ENCODE results near the gene PRKG1. TPM values are rescaled to one million over a fixed set of nuclear protein-coding genes. Genes with fewer than 3 reads are reported as not detected.

PRKG1 gene
- total RNA-seq, 1 donor from 2014 or later: 50.2 TPM

- Histone ChIP-seq H3K4me1 (peaks cover 0 to 9% of the 10 kb centered on the region in 2 donors), H3K4me3 (no peak overlapping the region), H3K27ac (no peak overlapping the region), H3K9me3 (no peaks in the 10 kb centered on the region), H3K36me3 (no peaks in the 10 kb centered on the region), H3K27me3 (no peaks in the 10 kb centered on the region)
- TF ChIP-seq CTCF (IDR thresholded peaks at IDR 0.05): no peak
- intact Hi-C loops (cut with DNase I): no loop called here
- no peak for DNase-seq (ENCODE audit: low spot score in 2 of 2)
These were observed 435.9 kb downstream of the PRKG1 start for GRCh38 chr10:51510231-51510630.

- no peaks in the 10 kb centered on the region for H3K36me3 ChIP-seq
- no peaks in the 10 kb centered on the region for H3K27me3 ChIP-seq
- TF ChIP-seq CTCF (IDR thresholded peaks at IDR 0.05): no peak
- H3K9me3 ChIP-seq: no peaks in the 10 kb centered on the region
- no peak for DNase-seq (ENCODE audit: low spot score in 2 of 2)
- no peak overlapping the region for H3K4me3 ChIP-seq
- H3K4me1 ChIP-seq: peaks cover 0 to 27% of the 10 kb centered on the region in 2 donors
- intact Hi-C loops (cut with DNase I): no loop called here
- H3K27ac ChIP-seq: no peak overlapping the region
These were observed 447.3 kb downstream of the PRKG1 start for GRCh38 chr10:51521605-51522004.

- intact Hi-C loops (cut with DNase I): no loop called here
- Histone ChIP-seq H3K27ac (no peak overlapping the region), H3K36me3 (no peaks in the 10 kb centered on the region), H3K4me1 (peaks cover 0 to 34% of the 10 kb centered on the region in 2 donors), H3K27me3 (no peaks in the 10 kb centered on the region), H3K9me3 (no peaks in the 10 kb centered on the region), H3K4me3 (no peak overlapping the region)
- no peak for TF ChIP-seq CTCF (IDR thresholded peaks at IDR 0.05)
- DNase-seq (ENCODE audit: low spot score in 2 of 2): no peak
These were observed 448.6 kb downstream of the PRKG1 start for GRCh38 chr10:51522858-51523257.

DNA sequence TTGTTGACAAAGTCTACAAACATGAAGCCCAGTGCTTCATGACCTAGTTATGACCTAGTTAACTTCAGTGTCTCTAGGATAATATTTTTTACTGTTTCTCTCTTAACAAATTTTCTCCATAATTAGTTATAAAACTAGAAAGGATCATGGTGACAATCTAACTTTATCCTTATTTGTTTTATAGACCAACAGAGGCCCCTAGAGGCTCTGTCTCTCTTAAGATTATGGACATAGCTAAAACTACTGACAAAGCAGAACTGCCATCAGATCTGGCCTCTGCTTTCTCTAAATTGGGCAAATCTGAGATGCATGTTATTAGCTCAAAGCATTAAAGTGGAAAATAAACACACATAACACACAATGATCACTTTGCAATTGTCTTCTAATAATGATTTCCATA, 449.2 kb downstream of the PRKG1 start:
- H3K4me1 ChIP-seq: peaks cover 0 to 39% of the 10 kb centered on the region in 2 donors
- H3K4me3 ChIP-seq: no peak overlapping the region
- no peak for TF ChIP-seq CTCF (IDR thresholded peaks at IDR 0.05)
- intact Hi-C loops (cut with DNase I): no loop called here
- H3K27ac ChIP-seq: no peak overlapping the region
- no peaks in the 10 kb centered on the region for H3K27me3 ChIP-seq
- no peaks in the 10 kb centered on the region for H3K9me3 ChIP-seq
- no peak for DNase-seq (ENCODE audit: low spot score in 2 of 2)
- H3K36me3 ChIP-seq: no peaks in the 10 kb centered on the region

DNA sequence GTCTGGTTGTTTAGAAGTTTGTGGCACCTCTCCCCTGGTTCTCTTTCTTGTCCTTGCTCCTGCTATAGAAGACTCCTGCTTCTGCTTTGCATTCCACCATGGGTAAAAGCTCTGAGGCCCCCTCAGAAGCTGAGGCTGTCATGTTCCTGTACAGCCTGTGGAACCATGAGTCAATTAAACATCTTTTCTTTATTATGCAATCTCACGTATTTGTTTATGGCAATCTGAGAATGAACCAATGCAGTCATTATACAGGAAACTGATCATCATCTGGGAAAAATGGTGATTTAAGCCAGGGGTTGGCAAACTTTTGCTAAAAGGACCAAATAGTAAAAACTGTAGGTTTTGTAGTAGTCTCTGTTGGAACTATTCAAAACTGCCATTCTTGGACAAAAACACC, 449.8 kb downstream of the PRKG1 start:
- Histone ChIP-seq H3K4me1 (peaks cover 0 to 41% of the 10 kb centered on the region in 2 donors), H3K9me3 (no peaks in the 10 kb centered on the region), H3K36me3 (no peaks in the 10 kb centered on the region), H3K4me3 (no peak overlapping the region), H3K27me3 (no peaks in the 10 kb centered on the region), H3K27ac (peak overlapping the region in 1 of 2 donors; percentile 25)
- no peak for DNase-seq (ENCODE audit: low spot score in 2 of 2)
- intact Hi-C loops (cut with DNase I): no loop called here
- no peak for TF ChIP-seq CTCF (IDR thresholded peaks at IDR 0.05)
